ENCODE measurements around the gene FBXO31. TPM values are rescaled to one million over a fixed set of nuclear protein-coding genes. Genes with fewer than 3 reads are reported as not detected.

FBXO31 gene
- total and polyA plus RNA-seq, 2 experiments from 2014 or later = 16.5 to 28.9 TPM

DNA sequence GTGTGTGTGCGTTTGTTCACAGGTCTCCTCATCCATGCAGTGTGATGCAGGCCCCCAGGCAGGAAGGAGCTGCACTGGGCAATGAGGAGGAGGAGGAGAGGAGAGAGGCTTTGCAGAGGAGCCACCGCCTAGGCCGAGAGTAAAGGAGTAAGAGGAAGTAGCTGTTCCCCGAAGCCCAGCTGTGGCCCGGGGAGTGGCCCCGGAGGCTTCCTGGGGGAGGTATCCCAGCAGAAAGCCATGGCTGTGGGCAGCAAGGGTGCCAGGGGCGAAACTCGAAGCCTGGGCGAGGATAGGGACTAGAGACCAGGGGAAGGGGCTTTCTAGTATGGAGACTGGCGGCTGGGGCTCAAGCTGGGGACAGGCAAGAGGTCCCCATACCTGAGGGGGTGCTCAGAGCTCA lies 78.6 kb downstream of the FBXO31 start:
- Histone ChIP-seq H3K27ac (no peak overlapping the region), H3K4me3 (no peak overlapping the region), H3K4me1 (ENCODE audit: insufficient read depth) (no peaks in the 10 kb centered on the region), H3K79me2 (no peaks in the 10 kb centered on the region), H4K20me1 (ENCODE audit: insufficient read depth, poor library complexity, severe bottlenecking) (no peaks in the 10 kb centered on the region), H2AFZ (no peak overlapping the region), H3K4me2 (no peak overlapping the region), H3K36me3 (replicated peaks; ENCODE audit: insufficient read depth, low read depth) (no peaks in the 10 kb centered on the region), H3K9me2 (replicated peaks; ENCODE audit: insufficient read depth) (no peaks in the 10 kb centered on the region), H3K9me3 (ENCODE audit: low read depth) (no peaks in the 10 kb centered on the region), H3K27me3 (no peaks in the 10 kb centered on the region)
- TF ChIP-seq, protein P1, sequence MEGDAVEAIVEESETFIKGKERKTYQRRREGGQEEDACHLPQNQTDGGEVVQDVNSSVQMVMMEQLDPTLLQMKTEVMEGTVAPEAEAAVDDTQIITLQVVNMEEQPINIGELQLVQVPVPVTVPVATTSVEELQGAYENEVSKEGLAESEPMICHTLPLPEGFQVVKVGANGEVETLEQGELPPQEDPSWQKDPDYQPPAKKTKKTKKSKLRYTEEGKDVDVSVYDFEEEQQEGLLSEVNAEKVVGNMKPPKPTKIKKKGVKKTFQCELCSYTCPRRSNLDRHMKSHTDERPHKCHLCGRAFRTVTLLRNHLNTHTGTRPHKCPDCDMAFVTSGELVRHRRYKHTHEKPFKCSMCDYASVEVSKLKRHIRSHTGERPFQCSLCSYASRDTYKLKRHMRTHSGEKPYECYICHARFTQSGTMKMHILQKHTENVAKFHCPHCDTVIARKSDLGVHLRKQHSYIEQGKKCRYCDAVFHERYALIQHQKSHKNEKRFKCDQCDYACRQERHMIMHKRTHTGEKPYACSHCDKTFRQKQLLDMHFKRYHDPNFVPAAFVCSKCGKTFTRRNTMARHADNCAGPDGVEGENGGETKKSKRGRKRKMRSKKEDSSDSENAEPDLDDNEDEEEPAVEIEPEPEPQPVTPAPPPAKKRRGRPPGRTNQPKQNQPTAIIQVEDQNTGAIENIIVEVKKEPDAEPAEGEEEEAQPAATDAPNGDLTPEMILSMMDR (IDR thresholded peaks at IDR 0.05; ENCODE audit: poor library complexity) = no peak
- TF ChIP-seq EZH2 (IDR thresholded peaks at IDR 0.05; ENCODE audit: borderline replicate concordance) = no peak
- no peak for TF ChIP-seq EZH2phosphoT487 (IDR thresholded peaks at IDR 0.05; ENCODE audit: low read depth, severe bottlenecking, unreplicated experiment)
- 85% methylated on average over 10 of the region's 10 CpGs for WGBS (ENCODE audit: low lambda C conversion rate, missing lambda C conversion rate)
- DNase-seq (ENCODE audit: low spot score) = no peak

DNA sequence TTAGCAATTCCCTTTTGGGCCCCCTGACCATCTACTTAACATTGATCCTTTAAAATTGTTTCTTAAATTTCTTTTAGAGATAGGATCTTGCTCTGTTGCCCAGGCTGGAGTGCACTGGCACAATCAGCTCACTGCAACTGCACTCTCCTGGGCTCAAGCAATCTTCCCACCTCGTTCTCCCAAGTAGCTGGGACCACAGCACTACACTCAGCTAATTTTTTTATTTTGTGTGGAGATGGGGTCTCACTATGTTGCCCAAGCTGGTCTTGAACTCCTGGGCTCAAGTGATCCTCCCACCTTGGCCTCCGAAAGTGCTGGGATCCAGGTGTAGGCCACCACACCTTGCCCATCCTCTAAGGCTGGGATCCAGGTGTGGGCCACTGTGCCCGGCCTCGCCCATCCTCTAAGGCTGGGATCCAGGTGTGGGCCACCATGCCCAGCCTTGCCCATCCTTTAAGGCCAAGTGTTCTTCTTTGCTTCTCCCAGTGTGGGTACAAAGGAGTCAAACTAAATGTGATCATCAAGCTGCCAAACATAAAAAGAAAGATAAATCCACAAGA lies 79.5 kb downstream of the FBXO31 start:
- no peak for DNase-seq (ENCODE audit: low spot score)
- Histone ChIP-seq H3K27me3 (no peaks in the 10 kb centered on the region), H3K4me1 (ENCODE audit: insufficient read depth) (no peaks in the 10 kb centered on the region), H3K9me3 (ENCODE audit: low read depth) (no peaks in the 10 kb centered on the region), H3K27ac (no peak overlapping the region), H3K36me3 (replicated peaks; ENCODE audit: insufficient read depth, low read depth) (no peaks in the 10 kb centered on the region), H3K9me2 (replicated peaks; ENCODE audit: insufficient read depth) (no peaks in the 10 kb centered on the region), H3K4me2 (no peak overlapping the region), H2AFZ (no peak overlapping the region), H3K4me3 (no peak overlapping the region), H4K20me1 (ENCODE audit: insufficient read depth, poor library complexity, severe bottlenecking) (no peaks in the 10 kb centered on the region), H3K79me2 (no peaks in the 10 kb centered on the region)
- 90% methylated on average over 4 of the region's 4 CpGs for WGBS (ENCODE audit: low lambda C conversion rate, missing lambda C conversion rate)
- TF ChIP-seq EZH2 (IDR thresholded peaks at IDR 0.05; ENCODE audit: borderline replicate concordance) = no peak
- TF ChIP-seq EZH2phosphoT487 (IDR thresholded peaks at IDR 0.05; ENCODE audit: low read depth, severe bottlenecking, unreplicated experiment) = no peak
- TF ChIP-seq, protein P1 (IDR thresholded peaks at IDR 0.05; ENCODE audit: poor library complexity) = no peak

DNA sequence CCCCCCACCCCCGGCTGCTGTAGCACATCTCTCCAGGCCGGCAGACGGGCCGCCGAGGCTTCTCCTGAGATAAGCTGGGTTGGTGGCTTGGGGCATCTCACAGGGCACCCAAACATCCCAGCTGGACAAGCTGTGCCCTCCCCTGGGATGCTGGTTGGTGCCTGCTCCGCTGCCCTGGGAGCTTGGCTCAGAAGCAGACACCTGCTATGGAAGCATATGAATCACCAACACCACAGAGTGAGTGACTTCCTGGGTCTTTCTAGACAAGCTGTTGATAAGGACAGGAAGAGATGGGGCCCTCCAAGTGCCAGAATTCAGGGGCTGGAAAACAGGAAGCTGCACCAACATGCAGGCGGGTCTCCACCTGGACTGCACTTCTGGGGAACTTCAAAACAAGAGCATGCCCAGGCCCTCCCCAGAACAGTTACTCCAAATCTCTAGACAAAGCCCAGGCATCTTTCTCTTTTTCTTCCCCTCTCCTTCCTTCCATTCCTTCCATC lies 80.1 kb downstream of the FBXO31 start:
- 85% methylated on average over 7 of the region's 7 CpGs for WGBS (ENCODE audit: low lambda C conversion rate, missing lambda C conversion rate)
- DNase-seq (ENCODE audit: low spot score) = no peak
- H3K4me3 ChIP-seq = no peak overlapping the region
- H3K4me1 ChIP-seq (ENCODE audit: insufficient read depth) = no peaks in the 10 kb centered on the region
- TF ChIP-seq EZH2 (IDR thresholded peaks at IDR 0.05; ENCODE audit: borderline replicate concordance) (no peak), EZH2phosphoT487 (IDR thresholded peaks at IDR 0.05; ENCODE audit: low read depth, severe bottlenecking, unreplicated experiment) (no peak)
- TF ChIP-seq, protein P1 (IDR thresholded peaks at IDR 0.05; ENCODE audit: poor library complexity) = no peak
- no peak overlapping the region for H2AFZ ChIP-seq
- H3K9me3 ChIP-seq (ENCODE audit: low read depth) = no peaks in the 10 kb centered on the region
- H3K27me3 ChIP-seq = no peaks in the 10 kb centered on the region
- H3K4me2 ChIP-seq = no peak overlapping the region
- no peaks in the 10 kb centered on the region for H4K20me1 ChIP-seq (ENCODE audit: insufficient read depth, poor library complexity, severe bottlenecking)
- no peak overlapping the region for H3K27ac ChIP-seq
- H3K79me2 ChIP-seq = no peaks in the 10 kb centered on the region
- H3K9me2 ChIP-seq (replicated peaks; ENCODE audit: insufficient read depth) = no peaks in the 10 kb centered on the region
- H3K36me3 ChIP-seq (replicated peaks; ENCODE audit: insufficient read depth, low read depth) = no peaks in the 10 kb centered on the region
